Posterior vena cava (tissue), 2 donors: ENCODE results near the gene TMEM129. TPM values are rescaled to one million over a fixed set of nuclear protein-coding genes. Genes with fewer than 3 reads are reported as not detected.

Source experiments
- total RNA-seq, 2 donors: library from RNA; stranded (reverse); fragmentation: NEBNext Ultra II Directional; extraction: Animal tissue kit (Norgen Biotek cat#: 25700); gene quantifications; one replicate each; pipeline ENCODE4 v1.2.1, GENCODE V29; 2021
- donor health status: DM: yes; HTN: yes; CAD: no.
- donor health status: DM: yes; HTN: yes; CAD: no.

TMEM129 gene
- total RNA-seq, 2 donors from 2014 or later, result 25.1 to 28.1 TPM

Other genes starting within 250 kb of the TMEM129 start
- gene FAM53A, start 37.0 kb downstream of the TMEM129 start, total RNA-seq, result 1 to 10 TPM; 1.5 to 1.7 TPM
- 10 to 100 TPM; 25.6 to 27.9 TPM for gene SLBP, start 9.0 kb downstream of the TMEM129 start, total RNA-seq
- gene TACC3, start 198 bp upstream of the TMEM129 start, total RNA-seq, result 1 to 10 TPM; 5.2 to 9.3 TPM
- gene FGFR3, start 72.0 kb upstream of the TMEM129 start, total RNA-seq, result 1 to 10 TPM; 2.1 to 2.4 TPM
- 10 to 100 TPM; 22.0 to 25.7 TPM for gene LETM1, start 134.8 kb upstream of the TMEM129 start, total RNA-seq
- 10 to 100 TPM; 33.5 to 45.4 TPM for gene NSD2, start 150.1 kb upstream of the TMEM129 start, total RNA-seq